Ovary (tissue), 3 donors: ENCODE results near the gene PEAK1.

Experiments
- CTCF ChIP-seq, 3 donors: fragments of 450-650 bp in 2 of 3; fragments of 200-600 bp in 1 of 3; IDR thresholded peaks; one replicate each; pipeline versions ENCODE4 v1.5.1 to v1.8.0; 2016 to 2022; ENCODE audit warnings: antibody characterized with exemption in 3 of 3, mild to moderate bottlenecking in 1 of 3
- POLR2A ChIP-seq: fragments of 450-650 bp; IDR thresholded peaks from one replicate; pipeline ENCODE4 v1.6.1; 2017; ENCODE audit warnings: antibody characterized with exemption, mild to moderate bottlenecking, moderate library complexity
- donor health status: DM: no; HTN: no; CAD: no.

GRCh38 chr15:77179541-77179998 lies 240.3 kb downstream of the PEAK1 start:
- TF ChIP-seq CTCF (IDR thresholded peaks at IDR 0.05), result no peak
- no peak for TF ChIP-seq POLR2A
